ENCODE results near the gene CDKAL1. TPM values are rescaled to one million over a fixed set of nuclear protein-coding genes. Genes with fewer than 3 reads are reported as not detected.

Gene CDKAL1
- total and polyA plus RNA-seq, 9 of the 15 experiments (the other 6 are each of a cell fraction or from before 2014, with no cell fraction given): 11.2 to 36.3 (median 20.1) TPM

DNA sequence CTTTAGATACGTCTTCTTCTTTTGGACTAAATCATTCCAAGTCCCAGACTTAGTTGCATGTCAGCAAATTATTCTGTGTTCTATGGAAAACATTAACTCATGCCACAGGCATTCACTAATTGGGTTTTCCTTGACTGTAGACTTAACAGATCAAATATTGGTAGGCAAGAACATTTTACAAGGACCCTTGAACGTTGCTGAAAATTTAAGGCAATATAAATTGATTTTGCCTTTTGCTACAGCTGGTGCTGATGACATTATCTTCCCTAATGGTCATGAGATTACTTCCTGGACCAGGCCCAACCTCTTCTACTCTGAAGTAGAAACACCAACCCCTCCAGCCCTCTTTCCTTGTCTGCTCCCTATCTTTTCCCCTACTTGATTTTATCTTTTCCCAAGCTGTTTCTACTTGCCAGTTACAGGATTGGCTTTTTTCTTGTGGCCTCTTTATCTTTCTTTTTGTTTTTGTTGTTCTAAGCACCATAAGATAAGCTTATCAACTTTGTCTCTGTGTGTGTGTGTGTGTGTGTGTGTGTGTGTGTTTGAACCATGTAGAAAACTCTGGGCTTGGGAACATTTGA is 545.3 kb downstream of the CDKAL1 start:
- intact Hi-C loops (cut with micrococcal nuclease) (no loop called here), in situ Hi-C loops (cut with MboI) (no loop called here)
- no peaks in the 10 kb centered on the region for H3K9me3 ChIP-seq (replicated peaks; ENCODE audit: control insufficient read depth, insufficient read depth, low read depth, low read length)
- no peak overlapping the region for H3K4me3 ChIP-seq
- no peak for ATAC-seq
- no peak overlapping the region for H3K27ac ChIP-seq (ENCODE audit: extremely low read depth, low read depth, low read length)
- ChIA-PET POLR2A (interaction anchor here (0.6 to 1.2 kb wide), 3 partner anchors 10 to 22 kb away, joined by 3 to 6 read pairs (median 3); no protein-coding TSS in a partner anchor), CTCF (ENCODE audit: low intra/inter-chr PET ratio) (no interaction called here)
- no TSS peak for BruUV-seq (replicated peaks)
- no peaks in the 10 kb centered on the region; a peak in 1 of 5 replicates for H3K4me1 ChIP-seq (replicated peaks in 1 of 2; ENCODE audit: control insufficient read depth in 2 of 2, insufficient read depth in 2 of 2, low read length in 2 of 2)
- no peaks in the 10 kb centered on the region for H4K20me1 ChIP-seq (replicated peaks; ENCODE audit: control insufficient read depth, insufficient read depth, low read length)
- no peaks in the 10 kb centered on the region for H3K79me2 ChIP-seq (ENCODE audit: control insufficient read depth, insufficient read depth, low read length)
- H3K9me1 ChIP-seq (ENCODE audit: control insufficient read depth, insufficient read depth, low read length): no peaks in the 10 kb centered on the region
- no peaks in the 10 kb centered on the region for H3K36me3 ChIP-seq (ENCODE audit: control insufficient read depth, insufficient read depth, low read length)
- DNase-seq (ENCODE audit: extremely low read depth in 1 of 4, low spot score in 3 of 4): no peak
- no peaks in the 10 kb centered on the region for H3K27me3 ChIP-seq (ENCODE audit: control insufficient read depth in 2 of 2, insufficient read depth in 2 of 2, low read length in 2 of 2)
- FAIRE-seq: no peak
- WGBS (ENCODE audit: insufficient coverage, low coverage, missing lambda C conversion rate): 29% methylated on average over 2 of the region's 2 CpGs
- no peak overlapping the region for H3K9ac ChIP-seq (ENCODE audit: insufficient read depth in 1 of 2, low read depth in 2 of 2, low read length in 2 of 2)
- H2AFZ ChIP-seq (ENCODE audit: low read depth, low read length): no peak overlapping the region
- no peak overlapping the region for H3K4me2 ChIP-seq (ENCODE audit: insufficient read depth, low read length)
- TF ChIP-seq ESRRB (CRISPR knock-in tag; IDR thresholded peaks at IDR 0.05; ENCODE audit: borderline replicate concordance) (no peak), SREBF1 (IDR thresholded peaks at IDR 0.05; ENCODE audit: borderline replicate concordance, low read depth, low read length) (no peak), ZBED1 (IDR thresholded peaks at IDR 0.05) (no peak), MTA3 (IDR thresholded peaks at IDR 0.05; ENCODE audit: borderline replicate concordance) (no peak), MAFF (IDR thresholded peaks at IDR 0.05; ENCODE audit: low read length) (peak; percentile 20; the same call in 1 of the 2 replicates), SRF (CRISPR knock-in tag; IDR thresholded peaks at IDR 0.05) (no peak), ZNF695 (CRISPR knock-in tag; IDR thresholded peaks at IDR 0.05) (no peak), ZNF316 (IDR thresholded peaks at IDR 0.05) (0 out of 2 replicates have a peak, but pooled peaks have one; percentile 51), ELF4 (CRISPR knock-in tag; IDR thresholded peaks at IDR 0.05) (0 out of 2 replicates have a peak, but pooled peaks have one; percentile 52), ZBTB9 (CRISPR knock-in tag; IDR thresholded peaks at IDR 0.05) (no peak), TAF9B (IDR thresholded peaks at IDR 0.05; ENCODE audit: partially characterized antibody) (no peak), SIN3A (IDR thresholded peaks at IDR 0.05; ENCODE audit: borderline replicate concordance in 2 of 2, control insufficient read depth in 1 of 2, low read depth in 2 of 2, low read length in 2 of 2) (no peak), PHB (CRISPR knock-in tag; IDR thresholded peaks at IDR 0.05) (no peak)
- TF ChIP-seq, protein P1, sequence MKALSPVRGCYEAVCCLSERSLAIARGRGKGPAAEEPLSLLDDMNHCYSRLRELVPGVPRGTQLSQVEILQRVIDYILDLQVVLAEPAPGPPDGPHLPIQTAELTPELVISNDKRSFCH (CRISPR knock-in tag; IDR thresholded peaks at IDR 0.05): no peak
- TF ChIP-seq, protein P1 (tag; IDR thresholded peaks at IDR 0.05): no peak

Measured in K562 (cell line).